ENCODE data around the gene HIPK4.
"Not testable (repeated sequence)": the region's sequence is repeated elsewhere in the genome, so short reads cannot be mapped to it uniquely, and the experiment has no call there.

Gene HIPK4

GRCh38 chr19:40336601-40336900 is 53.4 kb downstream of the HIPK4 start:
- no peak for DNase-seq (ENCODE audit: low read depth, low spot score)

GRCh38 chr19:40335855-40336600 is 54.0 kb downstream of the HIPK4 start:
- no peak for DNase-seq (ENCODE audit: low read depth, low spot score)

GRCh38 chr19:40335101-40335500 is 54.9 kb downstream of the HIPK4 start:
- no peak for DNase-seq (ENCODE audit: low read depth, low spot score)

GRCh38 chr19:40333083-40333482 is 56.9 kb downstream of the HIPK4 start:
- DNase-seq (ENCODE audit: low read depth, low spot score) = not testable (repeated sequence)

- DNase-seq (ENCODE audit: low read depth, low spot score) = no peak
These were observed 57.3 kb downstream of the HIPK4 start for GRCh38 chr19:40332669-40333068.

- DNase-seq (ENCODE audit: low read depth, low spot score) = no peak
These were observed 58.9 kb downstream of the HIPK4 start for GRCh38 chr19:40331052-40331451.

All from iPS DF 19.7 (cell line).